ENCODE results near the gene BOLA1.
"Not testable (repeated sequence)": the region's sequence is repeated elsewhere in the genome, so short reads cannot be mapped to it uniquely, and the experiment has no call there.

Gene BOLA1

DNA sequence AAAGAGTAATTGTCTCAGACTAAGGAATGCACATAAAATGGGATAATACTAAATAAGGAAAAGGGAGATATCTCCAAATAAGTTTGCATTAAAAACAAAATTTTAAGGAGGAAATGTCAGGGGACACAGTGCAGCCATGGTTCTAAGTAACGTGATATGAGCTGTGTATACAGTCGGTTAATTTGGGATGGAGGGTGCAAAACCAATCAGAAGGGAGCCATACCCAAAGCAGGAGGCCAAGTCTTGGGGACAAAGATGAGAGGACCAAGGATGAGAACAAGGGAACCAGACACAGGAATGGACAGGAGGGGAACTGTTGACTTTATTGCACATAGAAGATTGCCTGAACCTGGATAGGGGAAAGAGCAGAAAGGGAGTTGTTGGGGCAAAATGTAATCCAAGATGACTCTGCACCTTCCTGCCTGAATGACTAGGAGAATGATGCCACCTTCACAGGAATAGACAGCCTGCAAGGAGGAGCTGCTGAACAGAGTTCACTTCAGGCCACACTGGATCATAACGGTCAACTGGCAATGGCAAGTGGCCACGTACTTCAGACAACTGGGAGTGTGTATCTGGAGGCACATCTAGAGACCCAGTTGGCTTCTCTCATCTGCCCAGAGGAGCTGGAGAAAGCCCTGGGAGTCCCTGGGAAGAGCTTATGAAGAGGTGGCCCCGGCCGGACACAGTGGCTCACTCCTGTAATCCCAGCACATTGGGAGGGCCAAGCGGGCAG lies 22.0 kb upstream of the BOLA1 start:
- no peak for TF ChIP-seq CTCF (conservative IDR thresholded peaks at IDR 0.05; ENCODE audit: low read depth, low read length)
- DNase-seq (ENCODE audit: low read depth), result no peak

DNA sequence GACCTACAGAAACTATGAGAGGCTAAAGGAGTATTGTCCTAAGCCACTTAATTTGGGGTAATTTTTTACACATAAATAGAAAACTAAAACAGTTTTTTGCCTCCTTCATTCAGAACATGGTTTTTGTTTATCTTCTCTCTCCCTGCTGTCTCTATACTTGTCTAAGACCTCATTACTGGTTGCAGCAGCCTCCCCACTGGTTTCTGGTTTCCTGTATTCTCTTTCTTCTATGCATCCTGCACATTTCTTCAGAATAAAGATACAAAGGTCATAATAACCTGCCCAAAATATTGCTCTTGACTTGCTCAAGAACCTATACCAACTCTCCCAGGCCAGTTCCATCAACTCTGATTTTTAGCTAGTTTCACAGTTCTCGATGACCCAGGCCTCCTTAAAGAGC lies 19.8 kb upstream of the BOLA1 start:
- no peak overlapping the region for H3K4me3 ChIP-seq (ENCODE audit: low read length)
- no peak for DNase-seq (ENCODE audit: low read depth)
- no peak for TF ChIP-seq CTCF (conservative IDR thresholded peaks at IDR 0.05; ENCODE audit: low read depth, low read length)

More for the DNA sequence above, 22.0 kb upstream of the BOLA1 start:
- H3K4me3 ChIP-seq (ENCODE audit: low read length), result no peak overlapping the region

DNA sequence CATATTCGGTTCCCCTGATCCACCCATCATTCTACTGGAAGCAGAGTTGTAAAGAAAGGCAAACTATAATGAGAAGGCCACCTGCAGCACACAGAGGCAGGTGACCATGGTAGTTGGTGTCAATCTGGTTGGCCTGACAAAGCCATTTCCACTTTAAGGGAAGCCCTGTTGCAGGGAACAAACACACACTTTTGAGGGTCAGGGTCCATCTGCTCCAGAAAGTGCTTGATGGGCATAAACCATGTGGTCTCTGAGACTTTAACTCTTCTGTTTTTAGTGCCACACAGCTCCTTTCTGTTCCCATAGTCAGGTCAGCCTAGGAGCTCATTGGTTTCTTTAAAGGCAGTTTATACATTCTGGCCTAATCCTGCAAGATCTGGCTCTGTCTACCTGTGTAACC lies 17.5 kb upstream of the BOLA1 start:
- DNase-seq (ENCODE audit: low read depth), result no peak
- H3K4me3 ChIP-seq (ENCODE audit: low read length), result no peak overlapping the region
- TF ChIP-seq CTCF (conservative IDR thresholded peaks at IDR 0.05; ENCODE audit: low read depth, low read length), result no peak

DNA sequence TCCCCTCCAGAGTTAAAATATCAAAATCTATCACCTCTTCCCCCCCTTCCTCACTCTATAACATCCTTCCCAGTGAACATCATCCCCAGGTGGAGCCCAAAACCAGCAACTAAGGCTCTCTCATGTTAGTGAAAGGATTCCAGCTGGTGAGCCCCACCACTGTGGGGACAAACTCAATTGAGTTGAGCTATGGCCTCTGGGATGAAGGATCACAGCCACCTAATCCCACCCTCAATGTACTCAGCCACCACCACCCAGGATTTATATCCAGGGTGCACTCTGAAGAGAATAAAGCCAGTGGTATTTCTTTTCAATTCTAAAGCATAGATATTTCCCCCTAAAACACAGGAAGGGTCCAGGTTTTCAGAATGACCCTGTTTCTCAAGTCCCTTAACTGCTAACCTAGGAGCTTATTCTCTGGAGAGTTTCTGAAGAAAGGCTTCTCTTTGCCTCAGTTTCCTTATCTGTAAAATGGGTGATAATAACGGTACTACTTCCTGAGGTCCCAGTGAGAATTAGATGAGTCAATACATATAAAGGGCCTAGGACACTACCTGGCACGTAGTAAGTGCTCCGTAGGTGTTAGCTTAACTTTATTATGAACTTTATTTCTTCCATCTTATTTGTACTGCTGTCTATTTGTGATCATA lies 15.6 kb upstream of the BOLA1 start:
- H3K4me3 ChIP-seq (ENCODE audit: low read length), result no peak overlapping the region
- DNase-seq (ENCODE audit: low read depth), result no peak
- no peak for TF ChIP-seq CTCF (conservative IDR thresholded peaks at IDR 0.05; ENCODE audit: low read depth, low read length)

GRCh38 chr1:149884433-149885338 lies 14.7 kb upstream of the BOLA1 start:
- peak overlapping the region; percentile 63 for H3K4me3 ChIP-seq (ENCODE audit: low read length)
- TF ChIP-seq CTCF (conservative IDR thresholded peaks at IDR 0.05; ENCODE audit: low read depth, low read length), result no peak
- DNase-seq (ENCODE audit: low read depth), result no peak

GRCh38 chr1:149885339-149886120 lies 13.8 kb upstream of the BOLA1 start:
- peak overlapping the region; percentile 63 for H3K4me3 ChIP-seq (ENCODE audit: low read length)
- peak; percentile 11 for TF ChIP-seq CTCF (conservative IDR thresholded peaks at IDR 0.05; ENCODE audit: low read depth, low read length)
- DNase-seq (ENCODE audit: low read depth), result no peak

GRCh38 chr1:149886121-149886395 lies 13.3 kb upstream of the BOLA1 start:
- not testable (repeated sequence) for DNase-seq (ENCODE audit: low read depth)
- peak overlapping the region; percentile 63 for H3K4me3 ChIP-seq (ENCODE audit: low read length)
